DND-41 (cell line): ENCODE measurements around the gene BTN3A1.
A peak's percentile ranks its signal among the peaks of the same experiment; 100 is the strongest.

Experiments used
- ATAC-seq: fragments of 200-7000 bp; cut with Tn5 transposase; 3 replicates; pipeline ENCODE4 v1.9.1; 2021; ENCODE audit warnings: low read depth; ENCODE audit not compliant: insufficient read depth
- DNase-seq: peaks from one replicate; pipeline ENCODE4 v3.0.0-alpha.2; 2020
- H2AFZ ChIP-seq: 2 replicates; pipeline ENCODE4 v1.6.0; 2012; ENCODE audit warnings: low read depth, low read length
- H3K27ac ChIP-seq: 2 replicates; pipeline ENCODE4 v1.5.1; 2012; ENCODE audit warnings: low read length, inconsistent platforms
- H3K27me3 ChIP-seq: fragments of 200-600 bp; sonication (generic); 2 replicates; pipeline ENCODE4 v1.6.0; 2012; ENCODE audit warnings: low read length, mild to moderate bottlenecking, inconsistent platforms; ENCODE audit not compliant: insufficient read depth, poor library complexity
- H3K36me3 ChIP-seq: 2 replicates; pipeline ENCODE4 v1.5.1; 2012; ENCODE audit warnings: low read length, inconsistent platforms; ENCODE audit not compliant: insufficient read depth
- H3K4me1 ChIP-seq: 2 replicates; pipeline ENCODE4 v1.5.1; 2012; ENCODE audit warnings: mild to moderate bottlenecking, low read length; ENCODE audit not compliant: insufficient read depth
- H3K4me2 ChIP-seq: 2 replicates; pipeline ENCODE4 v1.6.0; 2012; ENCODE audit warnings: mild to moderate bottlenecking, moderate library complexity, low read length, inconsistent platforms; ENCODE audit not compliant: insufficient read depth
- H3K4me3 ChIP-seq, 2 experiments: fragments of 200-600 bp in 1 of 2; shearing (Covaris generic) in 1 of 2; 2 replicates each; pipeline ENCODE4 v1.5.1; 2012 to 2016; ENCODE audit warnings: inconsistent platforms in 2 of 2, low read length in 2 of 2, mild to moderate bottlenecking in 2 of 2, low read depth in 1 of 2, moderate library complexity in 1 of 2
- H3K79me2 ChIP-seq: 2 replicates; pipeline ENCODE4 v1.6.0; 2012; ENCODE audit warnings: low read length, inconsistent platforms; ENCODE audit not compliant: insufficient read depth
- H3K9ac ChIP-seq: 2 replicates; pipeline ENCODE4 v1.6.0; 2012; ENCODE audit warnings: low read depth, mild to moderate bottlenecking, inconsistent platforms, low read length, moderate library complexity
- H3K9me3 ChIP-seq: 2 replicates; pipeline ENCODE4 v1.5.1; 2012; ENCODE audit warnings: low read length, moderate library complexity, mild to moderate bottlenecking, inconsistent platforms; ENCODE audit not compliant: insufficient read depth, severe bottlenecking
- H4K20me1 ChIP-seq: 2 replicates; pipeline ENCODE4 v1.6.0; 2012; ENCODE audit warnings: low read length; ENCODE audit not compliant: insufficient read depth
- EZH2 ChIP-seq: IDR thresholded peaks from 3 replicates; pipeline ENCODE4 v1.6.1; 2012; ENCODE audit warnings: borderline replicate concordance, low read depth, mild to moderate bottlenecking, moderate library complexity, low read length, inconsistent platforms; ENCODE audit not compliant: severe bottlenecking
- TF ChIP-seq, protein P1 (sequence below): IDR thresholded peaks from 2 replicates; pipeline ENCODE4 v1.5.1; 2012; ENCODE audit warnings: borderline replicate concordance, low read length, moderate library complexity, mild to moderate bottlenecking; ENCODE audit not compliant: poor library complexity, severe bottlenecking; ENCODE audit errors: extremely low read depth

BTN3A1 gene

DNA sequence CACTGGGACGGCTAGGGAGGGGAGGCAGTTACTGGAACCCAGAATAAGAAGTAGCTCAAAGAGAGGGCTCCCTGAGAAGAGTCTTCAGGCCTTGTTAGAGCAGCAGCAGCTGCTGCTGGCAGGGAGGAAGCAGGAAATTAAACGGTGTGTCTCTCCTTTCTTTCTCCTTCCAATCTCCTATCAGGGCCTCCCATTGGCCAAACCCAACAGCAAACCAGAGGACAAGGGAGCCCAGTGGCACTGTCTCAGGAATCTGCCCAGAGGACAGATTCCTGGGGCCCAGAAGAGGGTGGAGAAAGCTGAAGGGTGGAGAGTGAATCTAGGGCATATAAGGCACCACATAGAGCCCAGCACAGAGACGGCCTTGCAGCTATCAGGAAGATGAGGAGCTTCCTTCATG is 10.2 kb downstream of the BTN3A1 start:
- peaks cover 68% of the 10 kb centered on the region for H3K36me3 ChIP-seq
- DNase-seq (no peak), ATAC-seq (0 out of 3 replicates have a peak, but pooled peaks have one; percentile 12)
- H3K9ac ChIP-seq: no peak overlapping the region
- H3K4me1 ChIP-seq: no peaks in the 10 kb centered on the region
- no peak overlapping the region for H2AFZ ChIP-seq
- no peak overlapping the region for H3K27ac ChIP-seq
- no peaks in the 10 kb centered on the region for H3K27me3 ChIP-seq
- TF ChIP-seq, protein P1, sequence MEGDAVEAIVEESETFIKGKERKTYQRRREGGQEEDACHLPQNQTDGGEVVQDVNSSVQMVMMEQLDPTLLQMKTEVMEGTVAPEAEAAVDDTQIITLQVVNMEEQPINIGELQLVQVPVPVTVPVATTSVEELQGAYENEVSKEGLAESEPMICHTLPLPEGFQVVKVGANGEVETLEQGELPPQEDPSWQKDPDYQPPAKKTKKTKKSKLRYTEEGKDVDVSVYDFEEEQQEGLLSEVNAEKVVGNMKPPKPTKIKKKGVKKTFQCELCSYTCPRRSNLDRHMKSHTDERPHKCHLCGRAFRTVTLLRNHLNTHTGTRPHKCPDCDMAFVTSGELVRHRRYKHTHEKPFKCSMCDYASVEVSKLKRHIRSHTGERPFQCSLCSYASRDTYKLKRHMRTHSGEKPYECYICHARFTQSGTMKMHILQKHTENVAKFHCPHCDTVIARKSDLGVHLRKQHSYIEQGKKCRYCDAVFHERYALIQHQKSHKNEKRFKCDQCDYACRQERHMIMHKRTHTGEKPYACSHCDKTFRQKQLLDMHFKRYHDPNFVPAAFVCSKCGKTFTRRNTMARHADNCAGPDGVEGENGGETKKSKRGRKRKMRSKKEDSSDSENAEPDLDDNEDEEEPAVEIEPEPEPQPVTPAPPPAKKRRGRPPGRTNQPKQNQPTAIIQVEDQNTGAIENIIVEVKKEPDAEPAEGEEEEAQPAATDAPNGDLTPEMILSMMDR: no peak
- no peak for TF ChIP-seq EZH2
- H3K9me3 ChIP-seq: peaks cover 3% of the 10 kb centered on the region
- no peak overlapping the region for H3K4me2 ChIP-seq
- H4K20me1 ChIP-seq: no peaks in the 10 kb centered on the region
- no peaks in the 10 kb centered on the region for H3K79me2 ChIP-seq
- H3K4me3 ChIP-seq: no peak overlapping the region

DNA sequence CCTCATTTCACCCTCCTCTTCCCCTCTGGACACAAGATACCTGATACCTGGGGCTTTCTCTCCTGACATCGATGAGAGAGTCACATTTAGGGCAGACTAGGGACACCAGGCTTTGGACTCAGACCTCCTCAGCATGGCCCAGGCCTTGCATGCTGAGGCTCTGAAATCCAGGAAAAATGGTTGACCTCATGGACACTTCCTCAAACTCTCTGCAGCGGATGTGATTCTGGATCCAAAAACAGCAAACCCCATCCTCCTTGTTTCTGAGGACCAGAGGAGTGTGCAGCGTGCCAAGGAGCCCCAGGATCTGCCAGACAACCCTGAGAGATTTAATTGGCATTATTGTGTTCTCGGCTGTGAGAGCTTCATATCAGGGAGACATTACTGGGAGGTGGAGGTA is 10.9 kb downstream of the BTN3A1 start:
- peaks cover 61% of the 10 kb centered on the region for H3K36me3 ChIP-seq
- peaks cover 10% of the 10 kb centered on the region for H3K9me3 ChIP-seq
- H2AFZ ChIP-seq: no peak overlapping the region
- H3K4me1 ChIP-seq: no peaks in the 10 kb centered on the region
- H3K9ac ChIP-seq: no peak overlapping the region
- no peak overlapping the region for H3K4me3 ChIP-seq
- no peak for DNase-seq
- no peaks in the 10 kb centered on the region for H3K79me2 ChIP-seq
- no peaks in the 10 kb centered on the region for H4K20me1 ChIP-seq
- H3K27me3 ChIP-seq: no peaks in the 10 kb centered on the region
- H3K4me2 ChIP-seq: no peak overlapping the region
- ATAC-seq: no peak
- no peak overlapping the region for H3K27ac ChIP-seq
- TF ChIP-seq, protein P1: no peak
- no peak for TF ChIP-seq EZH2

DNA sequence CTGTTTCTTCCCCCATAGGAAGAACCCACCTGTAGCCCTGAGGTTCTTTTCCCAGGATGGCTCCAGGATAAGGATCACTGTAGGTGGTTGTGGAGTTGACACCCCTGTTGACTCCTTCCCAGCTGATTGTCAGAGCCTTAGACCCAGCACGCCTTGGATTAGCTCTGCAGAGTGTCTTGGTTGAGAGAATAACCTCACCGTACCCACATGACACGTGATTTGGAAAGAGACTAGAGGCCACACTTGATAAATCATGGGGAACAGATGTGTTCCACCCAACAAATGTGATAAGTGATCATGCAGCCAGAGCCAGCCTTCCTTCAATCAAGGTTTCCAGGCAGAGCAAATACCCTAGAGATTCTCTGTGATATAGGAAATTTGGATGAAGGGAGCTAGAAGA is 12.2 kb downstream of the BTN3A1 start:
- Histone ChIP-seq H3K4me2 (no peak overlapping the region), H3K4me3 (no peak overlapping the region), H3K27me3 (no peaks in the 10 kb centered on the region), H4K20me1 (no peaks in the 10 kb centered on the region), H3K9ac (no peak overlapping the region), H3K4me1 (no peaks in the 10 kb centered on the region), H3K36me3 (peaks cover 49% of the 10 kb centered on the region), H3K79me2 (no peaks in the 10 kb centered on the region), H2AFZ (no peak overlapping the region), H3K9me3 (peaks cover 15% of the 10 kb centered on the region), H3K27ac (no peak overlapping the region)
- TF ChIP-seq, protein P1: no peak
- TF ChIP-seq EZH2: no peak
- ATAC-seq: no peak; the same call in 2 of the 3 replicates
- no peak for DNase-seq
